Vagina (tissue), 2 donors: ENCODE data around the gene TF. TPM values are rescaled to one million over a fixed set of nuclear protein-coding genes. Genes with fewer than 3 reads are reported as not detected.

Experiments used
- DNase-seq, 2 donors: peaks; one replicate each; pipeline ENCODE4 v3.0.0-alpha.2; 2017; ENCODE audit errors: extremely low spot score in 2 of 2
- H3K27ac ChIP-seq: fragments of 200-600 bp; sonication (generic); one replicate; pipeline ENCODE4 v1.5.1; 2019
- H3K27me3 ChIP-seq: fragments of 200-600 bp; sonication (generic); one replicate; pipeline ENCODE4 v1.5.1; 2019
- H3K36me3 ChIP-seq, 2 donors: fragments of 200-600 bp; sonication (generic); one replicate each; pipeline ENCODE4 v1.5.1; 2017 to 2019
- H3K4me1 ChIP-seq: fragments of 200-600 bp; sonication (generic); one replicate; pipeline ENCODE4 v1.5.1; 2019
- H3K4me3 ChIP-seq, 2 donors: fragments of 200-600 bp; sonication (generic); 1 replicate in 1 of 2; 2 replicates in 1 of 2; pipeline ENCODE4 v1.5.1; 2016 to 2019
- H3K9me3 ChIP-seq: fragments of 200-600 bp; sonication (generic); one replicate; pipeline ENCODE4 v1.5.1; 2019
- CTCF ChIP-seq, 3 experiments: fragments of 450-650 bp in 2 of 3; fragments of 200-600 bp in 1 of 3; sonication (generic) in 1 of 3; IDR thresholded peaks; one replicate each; pipeline ENCODE4 v1.5.1; 2017 to 2019; ENCODE audit warnings: antibody characterized with exemption in 3 of 3, mild to moderate bottlenecking in 2 of 3, moderate library complexity in 2 of 3
- POLR2A ChIP-seq, 2 donors: fragments of 450-650 bp; IDR thresholded peaks; one replicate each; pipeline ENCODE4 v1.6.1; 2017; ENCODE audit warnings: antibody characterized with exemption in 2 of 2, mild to moderate bottlenecking in 2 of 2, moderate library complexity in 2 of 2
- POLR2AphosphoS5 ChIP-seq, 2 donors: sonication (generic); formaldehyde crosslinking; IDR thresholded peaks; one replicate each; pipeline ENCODE4 v1.9.0; 2017; ENCODE audit warnings: antibody characterized with exemption in 2 of 2, mild to moderate bottlenecking in 2 of 2, low read depth in 1 of 2; ENCODE audit not compliant: insufficient read depth in 1 of 2
- intact Hi-C: fragments of 100-400 bp; cut with DNase I; formaldehyde crosslinking; loops from one replicate; pipeline ENCODE4 v1.15.1; 2023
- total RNA-seq: library from RNA; depleted of rRNA; stranded (reverse); fragments of >200 nt; gene quantifications from one replicate; pipeline ENCODE4 v1.2.3, GENCODE V29; 2016

TF gene
- total RNA-seq, 1 donor from 2014 or later, result 2.9 TPM

DNA sequence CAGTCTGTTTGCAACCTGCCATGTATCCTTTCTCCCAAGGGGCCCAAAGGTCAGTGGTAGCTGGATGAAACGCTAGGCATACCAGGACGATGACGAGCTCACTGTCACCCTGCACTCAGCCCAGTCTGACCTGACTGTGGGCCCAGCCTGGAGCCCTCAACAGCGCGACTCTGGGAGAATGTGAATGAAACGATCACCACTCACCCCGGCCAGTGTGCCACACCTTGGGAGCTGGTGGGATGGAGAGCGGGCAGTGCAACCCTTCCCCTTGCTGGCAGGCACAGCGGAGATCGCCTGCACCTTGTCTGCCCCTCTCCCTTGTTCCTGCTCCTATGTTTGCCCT is 86.6 kb downstream of the TF start:
- Histone ChIP-seq H3K27ac (no peak overlapping the region), H3K9me3 (no peaks in the 10 kb centered on the region), H3K27me3 (no peaks in the 10 kb centered on the region), H3K4me3 (no peak overlapping the region), H3K4me1 (no peaks in the 10 kb centered on the region), H3K36me3 (no peaks in the 10 kb centered on the region)
- intact Hi-C loops, result no loop called here
- TF ChIP-seq CTCF (IDR thresholded peaks at IDR 0.05), result no peak
- no peak for TF ChIP-seq POLR2A (IDR thresholded peaks at IDR 0.05)
- no peak for TF ChIP-seq POLR2AphosphoS5 (IDR thresholded peaks at IDR 0.05; ENCODE audit: insufficient read depth in 1 of 2, low read depth in 1 of 2)
- peak; percentile 65 to 93 for DNase-seq

DNA sequence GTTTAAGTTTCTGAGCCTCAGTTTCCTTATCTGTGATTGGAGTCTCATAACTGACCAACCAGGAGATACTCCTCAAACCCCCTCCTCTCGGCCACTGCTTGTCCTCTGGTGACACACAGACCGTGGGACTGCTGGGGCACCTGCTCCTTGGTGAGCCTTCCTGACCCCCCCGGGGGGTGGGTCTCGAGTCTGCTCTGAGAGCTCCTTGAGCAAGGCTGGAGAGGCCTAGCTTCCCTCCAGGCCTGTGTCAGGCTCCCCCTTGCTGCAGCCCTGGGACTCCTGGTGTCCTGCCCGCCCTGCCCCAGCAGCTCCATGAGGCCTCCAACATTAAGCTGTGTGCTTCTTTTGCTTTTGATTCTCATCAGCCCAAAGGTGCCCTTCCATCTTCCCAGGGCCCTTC is 87.1 kb downstream of the TF start:
- intact Hi-C loops, result no loop called here
- Histone ChIP-seq H3K4me1 (no peaks in the 10 kb centered on the region), H3K36me3 (no peaks in the 10 kb centered on the region), H3K4me3 (no peak overlapping the region), H3K27me3 (no peaks in the 10 kb centered on the region), H3K27ac (no peak overlapping the region), H3K9me3 (no peaks in the 10 kb centered on the region)
- peak; percentile 71 to 92 for DNase-seq
- no peak for TF ChIP-seq POLR2AphosphoS5 (IDR thresholded peaks at IDR 0.05; ENCODE audit: insufficient read depth in 1 of 2, low read depth in 1 of 2)

DNA sequence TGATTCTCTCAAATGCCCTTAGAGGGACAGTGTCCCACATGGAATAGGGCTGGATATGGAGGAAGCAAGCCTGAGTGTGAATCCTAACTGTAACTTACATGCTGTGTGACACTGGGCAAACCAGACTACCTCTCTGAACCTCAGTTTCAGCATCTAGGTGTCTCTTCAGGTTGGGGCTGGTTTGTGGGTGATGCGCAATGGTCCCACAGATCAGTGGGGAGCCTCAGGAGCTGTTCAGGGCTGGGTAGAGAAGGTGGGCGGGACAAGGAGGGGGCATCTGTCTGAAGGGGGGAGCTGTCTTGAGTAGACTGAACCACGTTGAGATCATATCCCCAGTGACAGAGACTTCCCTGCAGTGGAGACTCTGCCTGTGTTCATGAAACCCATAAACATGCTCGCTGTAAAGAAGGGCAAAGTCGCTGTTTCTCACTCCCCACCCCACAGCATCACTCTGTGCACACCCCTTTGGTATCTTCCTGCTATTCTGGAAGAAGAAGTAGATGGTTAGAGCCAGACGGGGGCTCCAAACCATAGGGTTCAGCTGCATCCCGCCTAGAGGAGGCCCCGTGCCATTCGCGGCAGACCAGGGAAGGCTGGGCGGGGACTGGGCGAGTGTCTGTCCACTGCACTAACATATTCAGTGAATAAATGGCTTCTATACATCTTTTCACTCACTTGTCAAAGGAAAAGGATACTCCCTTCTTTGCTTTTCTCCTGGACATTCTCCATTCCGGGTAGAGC is 87.9 kb downstream of the TF start:
- H3K4me1 ChIP-seq, result no peaks in the 10 kb centered on the region
- H3K9me3 ChIP-seq, result no peaks in the 10 kb centered on the region
- H3K4me3 ChIP-seq, result no peak overlapping the region
- TF ChIP-seq POLR2A (IDR thresholded peaks at IDR 0.05) (no peak), POLR2AphosphoS5 (IDR thresholded peaks at IDR 0.05; ENCODE audit: insufficient read depth in 1 of 2, low read depth in 1 of 2) (no peak), CTCF (IDR thresholded peaks at IDR 0.05) (no peak)
- H3K36me3 ChIP-seq, result no peaks in the 10 kb centered on the region
- H3K27me3 ChIP-seq, result no peaks in the 10 kb centered on the region
- intact Hi-C loops, result no loop called here
- H3K27ac ChIP-seq, result no peak overlapping the region
- DNase-seq, result peak; percentile 58 to 65

- no peaks in the 10 kb centered on the region for H3K36me3 ChIP-seq
- H3K27ac ChIP-seq, result no peak overlapping the region
- intact Hi-C loops, result no loop called here
- H3K4me1 ChIP-seq, result no peaks in the 10 kb centered on the region
- peak; percentile 67 to 91 for DNase-seq
- no peaks in the 10 kb centered on the region for H3K9me3 ChIP-seq
- no peak overlapping the region for H3K4me3 ChIP-seq
- TF ChIP-seq POLR2A (IDR thresholded peaks at IDR 0.05), result no peak
- TF ChIP-seq CTCF (IDR thresholded peaks at IDR 0.05), result no peak
- TF ChIP-seq POLR2AphosphoS5 (IDR thresholded peaks at IDR 0.05; ENCODE audit: insufficient read depth in 1 of 2, low read depth in 1 of 2), result no peak
- H3K27me3 ChIP-seq, result no peaks in the 10 kb centered on the region
Measured at GRCh38 chr3:133834621-133835417, 88.6 kb downstream of the TF start.

- no peak overlapping the region for H3K4me3 ChIP-seq
- H3K27me3 ChIP-seq, result no peaks in the 10 kb centered on the region
- intact Hi-C loops, result no loop called here
- no peak for TF ChIP-seq POLR2A (IDR thresholded peaks at IDR 0.05)
- TF ChIP-seq POLR2AphosphoS5 (IDR thresholded peaks at IDR 0.05; ENCODE audit: insufficient read depth in 1 of 2, low read depth in 1 of 2), result no peak
- no peak for TF ChIP-seq CTCF (IDR thresholded peaks at IDR 0.05)
- DNase-seq, result peak; percentile 64 to 88
- H3K36me3 ChIP-seq, result no peaks in the 10 kb centered on the region
- no peak overlapping the region for H3K27ac ChIP-seq
- no peaks in the 10 kb centered on the region for H3K4me1 ChIP-seq
- no peaks in the 10 kb centered on the region for H3K9me3 ChIP-seq
Measured at GRCh38 chr3:133835418-133835743, 89.2 kb downstream of the TF start.
